ENCODE results near the gene PAX9. TPM values are rescaled to one million over a fixed set of nuclear protein-coding genes. Genes with fewer than 3 reads are reported as not detected.

Gene PAX9
- total and polyA plus RNA-seq, 2 donors from 2014 or later: 0.19 TPM; not detected in 1

GRCh38 chr14:36660736-36661505 lies 739 bp upstream of the PAX9 start:
- H3K9ac ChIP-seq (ENCODE audit: low read length in 3 of 3): no peak overlapping the region
- no peaks in the 10 kb centered on the region for H3K36me3 ChIP-seq (ENCODE audit: control insufficient read depth in 2 of 3, insufficient read depth in 3 of 3, low read length in 3 of 3)
- TF ChIP-seq CTCF (IDR thresholded peaks at IDR 0.05; ENCODE audit: borderline replicate concordance, extremely low read depth, insufficient read depth): no peak
- H3K4me1 ChIP-seq (ENCODE audit: control insufficient read depth in 2 of 3, insufficient read depth in 2 of 3, low read depth in 1 of 3, low read length in 3 of 3): peaks cover 0 to 18% (median 0%) of the 10 kb centered on the region in 3 donors
- intact Hi-C loops (cut with DNase I): no loop called here
- H3K4me3 ChIP-seq (ENCODE audit: low read length in 3 of 3): no peak overlapping the region
- H3K27me3 ChIP-seq (ENCODE audit: control insufficient read depth, insufficient read depth, low read length): peaks cover 92% of the 10 kb centered on the region
- no peaks in the 10 kb centered on the region for H3K9me3 ChIP-seq (ENCODE audit: control insufficient read depth in 2 of 3, insufficient read depth in 1 of 3, low read length in 3 of 3)
- FAIRE-seq: no peak
- no peak overlapping the region for H3K27ac ChIP-seq (ENCODE audit: low read depth in 2 of 2, low read length in 2 of 2)
- peak in 3 of 5 donors; percentile 19 to 56 (median 54) for DNase-seq

GRCh38 chr14:36662258-36662542 lies 540 bp downstream of the PAX9 start:
- H3K9ac ChIP-seq (ENCODE audit: low read length in 3 of 3): no peak overlapping the region
- no peaks in the 10 kb centered on the region for H3K36me3 ChIP-seq (ENCODE audit: control insufficient read depth in 2 of 3, insufficient read depth in 3 of 3, low read length in 3 of 3)
- no peaks in the 10 kb centered on the region for H3K9me3 ChIP-seq (ENCODE audit: control insufficient read depth in 2 of 3, insufficient read depth in 1 of 3, low read length in 3 of 3)
- DNase-seq (peak in 2 of 5 donors; percentile 27 to 39), FAIRE-seq (no peak)
- peaks cover 0 to 19% (median 0%) of the 10 kb centered on the region in 3 donors for H3K4me1 ChIP-seq (ENCODE audit: control insufficient read depth in 2 of 3, insufficient read depth in 2 of 3, low read depth in 1 of 3, low read length in 3 of 3)
- H3K4me3 ChIP-seq (ENCODE audit: low read length in 3 of 3): peak overlapping the region in 1 of 3 donors; percentile 29
- TF ChIP-seq CTCF (IDR thresholded peaks at IDR 0.05; ENCODE audit: borderline replicate concordance, extremely low read depth, insufficient read depth): no peak
- H3K27me3 ChIP-seq (ENCODE audit: control insufficient read depth, insufficient read depth, low read length): peaks cover 87% of the 10 kb centered on the region
- H3K27ac ChIP-seq (ENCODE audit: low read depth in 2 of 2, low read length in 2 of 2): no peak overlapping the region
- intact Hi-C loops (cut with DNase I): no loop called here

GRCh38 chr14:36662543-36663403 lies 1.1 kb downstream of the PAX9 start:
- FAIRE-seq (no peak), DNase-seq (peak; percentile 45 to 67 (median 53))
- TF ChIP-seq CTCF (IDR thresholded peaks at IDR 0.05; ENCODE audit: borderline replicate concordance, extremely low read depth, insufficient read depth): no peak
- intact Hi-C loops (cut with DNase I): no loop called here
- H3K9ac ChIP-seq (ENCODE audit: low read length in 3 of 3): no peak overlapping the region
- H3K4me3 ChIP-seq (ENCODE audit: low read length in 3 of 3): peak overlapping the region in 1 of 3 donors; percentile 29
- H3K9me3 ChIP-seq (ENCODE audit: control insufficient read depth in 2 of 3, insufficient read depth in 1 of 3, low read length in 3 of 3): no peaks in the 10 kb centered on the region
- peaks cover 0 to 17% (median 0%) of the 10 kb centered on the region in 3 donors for H3K4me1 ChIP-seq (ENCODE audit: control insufficient read depth in 2 of 3, insufficient read depth in 2 of 3, low read depth in 1 of 3, low read length in 3 of 3)
- H3K27me3 ChIP-seq (ENCODE audit: control insufficient read depth, insufficient read depth, low read length): peaks cover 88% of the 10 kb centered on the region
- no peak overlapping the region for H3K27ac ChIP-seq (ENCODE audit: low read depth in 2 of 2, low read length in 2 of 2)
- H3K36me3 ChIP-seq (ENCODE audit: control insufficient read depth in 2 of 3, insufficient read depth in 3 of 3, low read length in 3 of 3): no peaks in the 10 kb centered on the region
